Measurements from ENCODE around the gene TTC13. TPM values are rescaled to one million over a fixed set of nuclear protein-coding genes. Genes with fewer than 3 reads are reported as not detected.

TTC13 gene
- total RNA-seq, 2 experiments from 2014 or later = 24.9 to 25.0 TPM

GRCh38 chr1:230922620-230923019 is 56.0 kb downstream of the TTC13 start:
- POLR2A ChIA-PET = no interaction called here
- peaks cover 96% of the 10 kb centered on the region for H3K36me3 Mint-ChIP-seq (ENCODE audit: low read depth)

GRCh38 chr1:230919207-230919606 is 59.5 kb downstream of the TTC13 start:
- ATAC-seq (ENCODE audit: poor library complexity) (no peak), DNase-seq (no peak)
- intact Hi-C loops (cut with DNase I, micrococcal nuclease) = loop anchor here in 1 of 2 experiments (5.0 kb wide), 2 partner anchors 118 to 173 kb away; no protein-coding TSS in a partner anchor
- no peaks in the 10 kb centered on the region for H3K27me3 ChIP-seq (ENCODE audit: control insufficient read depth in 1 of 2, insufficient read depth in 2 of 2, low read length in 2 of 2)
- H3K9me3 ChIP-seq (ENCODE audit: control insufficient read depth in 1 of 2, insufficient read depth in 1 of 2, low read length in 2 of 2) = no peaks in the 10 kb centered on the region
- peaks cover 72% of the 10 kb centered on the region for H3K36me3 ChIP-seq (ENCODE audit: insufficient read depth, low read length)
- ChIA-PET CTCF (interaction anchor here (1.4 to 1.6 kb wide), 2 partner anchors 59 to 60 kb away, joined by 3 read pairs; partner anchors contain the start of genes ARV1 and TTC13), POLR2A (no interaction called here)
- H3K4me1 ChIP-seq (ENCODE audit: insufficient read depth, low read length) = no peaks in the 10 kb centered on the region
- Mint-ChIP-seq H3K36me3 (ENCODE audit: low read depth) (peaks cover 92% of the 10 kb centered on the region), H3K9me3 (no peaks in the 10 kb centered on the region), H3K27ac (no peak overlapping the region), H3K27me3 (no peaks in the 10 kb centered on the region), H3K4me3 (no peak overlapping the region), H3K4me1 (ENCODE audit: low read depth) (no peaks in the 10 kb centered on the region)
- H3K4me3 ChIP-seq (ENCODE audit: low read length) = no peak overlapping the region
- no peak for TF ChIP-seq CTCF (IDR thresholded peaks at IDR 0.05)
- no peak overlapping the region for H3K27ac ChIP-seq (ENCODE audit: low read depth in 1 of 2, low read length in 2 of 2)

More at GRCh38 chr1:230922620-230923019, 56.0 kb downstream of the TTC13 start:
- Mint-ChIP-seq H3K27me3 (no peaks in the 10 kb centered on the region), H3K9me3 (no peaks in the 10 kb centered on the region), H3K27ac (peak overlapping the region; percentile 9), H3K4me3 (no peak overlapping the region), H3K4me1 (ENCODE audit: low read depth) (no peaks in the 10 kb centered on the region)
- no peak overlapping the region for H3K27ac ChIP-seq (ENCODE audit: low read depth in 1 of 2, low read length in 2 of 2)
- ATAC-seq (ENCODE audit: poor library complexity) (no peak), DNase-seq (no peak)
- TF ChIP-seq CTCF (IDR thresholded peaks at IDR 0.05) = no peak
- CTCF ChIA-PET = interaction anchor here (1.1 to 1.6 kb wide), 3 partner anchors 17 to 57 kb away, joined by 3 to 5 read pairs (median 3); no protein-coding TSS in a partner anchor
- H3K4me3 ChIP-seq (ENCODE audit: low read length) = no peak overlapping the region
- H3K4me1 ChIP-seq (ENCODE audit: insufficient read depth, low read length) = no peaks in the 10 kb centered on the region
- no peaks in the 10 kb centered on the region for H3K27me3 ChIP-seq (ENCODE audit: control insufficient read depth in 1 of 2, insufficient read depth in 2 of 2, low read length in 2 of 2)
- peaks cover 84% of the 10 kb centered on the region for H3K36me3 ChIP-seq (ENCODE audit: insufficient read depth, low read length)
- intact Hi-C loops (cut with DNase I, micrococcal nuclease) = no loop called here
- H3K9me3 ChIP-seq (ENCODE audit: control insufficient read depth in 1 of 2, insufficient read depth in 1 of 2, low read length in 2 of 2) = no peaks in the 10 kb centered on the region

- DNase-seq = peak; percentile 51 to 90 (median 70)
- CTCF ChIA-PET = interaction anchor here (0.8 to 1.4 kb wide), 3 partner anchors 10 to 62 kb away, joined by 3 to 4 read pairs (median 3); partner anchors contain the start of genes ARV1 and TTC13
- ATAC-seq (ENCODE audit: poor library complexity) = peak; percentile 73
- no peaks in the 10 kb centered on the region for H3K9me3 Mint-ChIP-seq
- peak; percentile 87 for TF ChIP-seq CTCF (IDR thresholded peaks at IDR 0.05)
- peaks cover 91% of the 10 kb centered on the region for H3K36me3 Mint-ChIP-seq (ENCODE audit: low read depth)
- Histone ChIP-seq H3K27ac (ENCODE audit: low read depth in 1 of 2, low read length in 2 of 2) (no peak overlapping the region), H3K27me3 (ENCODE audit: control insufficient read depth in 1 of 2, insufficient read depth in 2 of 2, low read length in 2 of 2) (no peaks in the 10 kb centered on the region), H3K9me3 (ENCODE audit: control insufficient read depth in 1 of 2, insufficient read depth in 1 of 2, low read length in 2 of 2) (no peaks in the 10 kb centered on the region), H3K4me1 (ENCODE audit: insufficient read depth, low read length) (no peaks in the 10 kb centered on the region), H3K36me3 (ENCODE audit: insufficient read depth, low read length) (peaks cover 73% of the 10 kb centered on the region), H3K4me3 (ENCODE audit: low read length) (no peak overlapping the region)
- H3K4me3 Mint-ChIP-seq = no peak overlapping the region
- intact Hi-C loops (cut with DNase I, micrococcal nuclease) = loop anchor here (1.0 to 5.0 kb wide), 6 partner anchors 61 to 294 kb away; partner anchors contain the start of genes ARV1 (in 2 of the 2) and TTC13 (in 1 of the 2)
- H3K4me1 Mint-ChIP-seq (ENCODE audit: low read depth) = no peaks in the 10 kb centered on the region
- no peaks in the 10 kb centered on the region for H3K27me3 Mint-ChIP-seq
- POLR2A ChIA-PET = interaction anchor here (0.6 to 1.0 kb wide), 2 partner anchors 61 to 215 kb away, joined by 3 to 6 read pairs; partner anchors contain the start of genes ARV1 and TTC13
- peak overlapping the region; percentile 44 for H3K27ac Mint-ChIP-seq
Measured at GRCh38 chr1:230917284-230918135, 61.2 kb downstream of the TTC13 start.
